Measurements from ENCODE around the gene SLC2A13.
"Not testable (repeated sequence)": the region's sequence is repeated elsewhere in the genome, so short reads cannot be mapped to it uniquely, and the experiment has no call there.

The SLC2A13 gene

DNA sequence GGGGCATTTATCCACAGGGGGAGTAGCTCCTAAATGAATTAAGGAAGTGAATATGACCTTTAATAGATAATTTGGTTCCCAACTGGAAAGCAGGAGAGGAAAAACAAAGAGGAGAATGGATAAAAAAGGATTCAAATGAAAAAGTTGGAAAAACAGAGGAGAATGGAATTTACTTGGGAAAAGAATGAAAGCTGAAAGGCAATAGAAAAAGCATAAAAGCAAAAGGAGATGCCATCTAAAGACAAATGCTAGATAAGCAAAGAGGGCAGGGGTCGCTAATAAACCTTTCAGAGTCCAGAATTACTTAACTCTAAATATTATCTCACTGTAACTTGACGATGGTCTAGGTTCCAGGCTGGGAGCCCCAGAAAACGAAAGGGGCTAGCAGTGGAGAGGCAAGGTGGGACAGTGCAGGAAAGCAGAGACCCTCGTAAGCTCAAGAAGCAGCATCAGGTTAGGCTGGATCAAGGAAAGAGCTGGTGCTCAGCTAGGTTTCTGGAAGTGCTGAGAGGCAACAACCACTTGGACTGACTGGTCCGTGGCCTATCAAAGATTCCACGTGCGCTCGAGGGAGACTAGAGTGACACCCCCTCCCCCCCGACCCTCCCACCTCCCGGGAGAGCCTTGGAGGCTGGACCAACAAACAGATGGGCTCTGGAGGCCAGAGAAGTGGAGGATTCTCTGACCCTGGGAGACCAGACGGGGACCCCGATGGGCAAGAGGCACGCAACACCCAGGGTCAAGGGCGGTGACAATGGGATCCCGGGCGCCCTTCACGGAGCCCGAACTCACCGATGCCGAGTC lies 1.2 kb downstream of the SLC2A13 start:
- no peak for DNase-seq

DNA sequence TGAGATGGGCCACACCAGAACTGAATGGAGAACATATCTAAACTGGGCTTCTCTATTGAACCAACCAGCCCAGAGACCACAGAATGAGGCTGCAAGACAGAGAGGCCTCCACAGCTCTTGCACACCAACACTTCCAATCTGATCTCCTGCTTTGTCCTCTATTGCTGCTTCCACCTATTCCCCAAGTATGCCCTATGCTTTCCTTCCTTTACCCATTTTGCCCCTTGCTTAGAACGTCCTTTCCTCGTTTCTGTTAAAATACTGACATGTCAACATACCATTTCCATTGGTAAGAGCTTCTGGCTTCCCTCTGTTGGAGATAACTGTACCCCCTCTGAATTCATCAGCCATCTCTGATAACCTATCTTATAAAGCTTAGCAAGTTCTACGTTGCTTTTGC lies 2.8 kb downstream of the SLC2A13 start:
- DNase-seq = no peak

DNA sequence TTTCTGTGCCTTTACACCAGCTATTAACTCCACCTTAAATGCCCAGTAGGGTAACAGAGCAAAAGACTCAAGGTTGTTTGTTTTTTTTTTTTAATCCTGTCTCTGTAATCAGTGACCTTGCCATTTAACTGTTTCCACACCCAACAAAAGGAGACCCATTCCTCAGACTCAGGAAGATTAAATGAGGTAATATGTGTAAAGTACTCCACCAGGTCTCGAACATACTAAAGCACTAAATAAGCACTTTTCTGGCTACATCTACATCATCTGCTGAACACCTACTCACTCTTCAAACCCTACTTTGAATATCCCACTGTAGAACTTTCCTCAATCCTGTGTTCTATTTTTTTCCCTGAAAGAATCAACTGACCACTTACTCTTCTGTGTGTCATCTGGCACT lies 4.1 kb downstream of the SLC2A13 start:
- no peak for DNase-seq

GRCh38 chr12:40099423-40099853 lies 6.4 kb downstream of the SLC2A13 start:
- no peak for DNase-seq

DNA sequence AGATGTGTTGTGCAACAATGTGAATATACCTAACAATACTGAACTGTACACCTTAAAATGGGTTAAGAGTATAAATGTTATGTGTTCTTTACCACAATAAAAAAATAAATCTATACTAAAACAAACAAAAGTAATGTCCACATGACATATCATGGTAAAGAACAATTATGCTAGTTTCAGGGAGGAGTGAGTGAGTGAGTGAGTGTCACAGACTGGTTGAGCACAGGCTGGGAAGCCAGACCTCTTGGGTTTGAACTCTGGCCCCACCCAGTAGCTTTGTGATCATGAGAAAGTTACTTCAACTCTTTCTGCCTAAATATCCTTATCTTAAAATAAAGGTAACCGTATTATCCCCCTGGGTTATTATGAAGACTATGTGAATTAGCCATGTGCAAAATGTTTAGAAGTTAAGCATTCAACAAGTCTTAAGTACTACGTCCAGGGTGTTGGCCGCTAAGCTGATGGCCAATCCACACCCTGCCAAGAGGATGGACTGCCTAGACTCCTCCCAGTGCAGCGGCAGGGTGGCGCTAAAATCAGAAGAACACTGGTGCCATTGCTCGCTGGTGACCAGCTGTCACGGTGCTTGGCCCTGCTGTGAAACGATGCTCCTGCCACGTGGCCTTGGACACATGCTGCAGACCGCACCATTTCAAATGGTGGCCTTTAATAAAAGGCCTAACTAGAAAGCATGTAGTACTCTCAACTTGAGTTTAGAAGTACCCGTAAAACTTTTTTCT lies 7.3 kb downstream of the SLC2A13 start:
- no peak for DNase-seq

DNA sequence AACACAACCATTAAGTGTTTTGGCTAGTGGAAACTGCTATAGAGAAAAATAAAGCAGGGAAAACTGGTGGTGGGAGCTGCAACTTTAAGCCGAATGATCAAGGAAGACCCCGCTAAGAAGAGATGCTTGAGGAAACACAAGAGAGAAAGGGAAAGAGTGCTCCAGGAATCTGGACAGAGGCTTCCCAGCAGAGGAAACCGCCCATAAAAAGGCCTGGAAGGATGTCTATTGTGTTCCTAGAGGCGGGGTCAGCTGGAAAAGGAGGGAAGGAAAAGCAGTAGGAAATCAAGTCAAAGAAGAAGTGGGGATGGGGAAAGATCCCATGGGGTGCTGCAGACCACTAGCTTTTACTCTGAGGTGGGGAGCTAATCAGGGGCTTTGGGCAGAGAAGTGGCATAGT lies 12.4 kb downstream of the SLC2A13 start:
- DNase-seq = no peak

DNA sequence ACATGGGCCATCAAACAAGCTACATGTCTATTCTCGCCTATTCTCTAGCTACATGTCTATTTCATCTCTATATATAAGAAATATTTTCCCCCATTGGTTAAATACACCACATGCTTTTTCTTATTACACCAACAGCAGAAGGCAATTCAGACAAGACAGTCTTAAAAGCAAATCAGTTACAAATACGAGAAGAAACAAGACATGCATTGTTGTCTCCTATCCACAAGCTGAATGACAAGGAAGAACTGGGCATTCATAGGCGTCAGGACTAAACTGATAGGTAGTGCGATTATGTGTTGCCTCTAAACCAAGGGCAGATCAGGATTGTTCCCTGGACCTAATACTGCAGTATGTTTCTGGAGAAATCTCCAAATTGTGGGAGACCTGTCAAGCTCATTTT lies 19.4 kb downstream of the SLC2A13 start:
- DNase-seq = no peak

- DNase-seq = no peak
Observed at GRCh38 chr12:40078266-40078665, 27.6 kb downstream of the SLC2A13 start.

DNA sequence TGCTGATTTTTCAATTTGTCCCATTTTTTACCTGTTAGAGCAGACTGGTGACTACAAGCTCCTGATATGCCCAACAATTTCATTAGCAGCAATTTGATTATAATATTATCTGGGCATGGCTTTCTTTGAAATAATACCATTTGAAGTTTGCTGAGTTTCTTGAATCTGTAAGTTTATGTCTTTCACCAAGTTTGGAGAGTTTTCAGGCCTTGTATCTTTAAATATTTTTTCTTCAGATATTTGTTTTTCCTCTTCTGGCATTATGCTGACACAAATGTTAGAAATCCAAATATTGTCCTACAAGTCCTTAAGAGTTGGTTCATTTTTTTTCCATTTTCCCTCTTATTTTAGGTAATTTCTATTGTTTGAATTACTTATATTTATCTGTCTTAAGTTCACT lies 30.4 kb downstream of the SLC2A13 start:
- DNase-seq = no peak

- DNase-seq = no peak
Observed at GRCh38 chr12:40068416-40068815, 37.5 kb downstream of the SLC2A13 start.

- no peak for DNase-seq
Observed at GRCh38 chr12:40065636-40066035, 40.2 kb downstream of the SLC2A13 start.

- DNase-seq = no peak
Observed at GRCh38 chr12:40063414-40063813, 42.5 kb downstream of the SLC2A13 start.

GRCh38 chr12:40058721-40059190 lies 47.1 kb downstream of the SLC2A13 start:
- no peak for DNase-seq

DNA sequence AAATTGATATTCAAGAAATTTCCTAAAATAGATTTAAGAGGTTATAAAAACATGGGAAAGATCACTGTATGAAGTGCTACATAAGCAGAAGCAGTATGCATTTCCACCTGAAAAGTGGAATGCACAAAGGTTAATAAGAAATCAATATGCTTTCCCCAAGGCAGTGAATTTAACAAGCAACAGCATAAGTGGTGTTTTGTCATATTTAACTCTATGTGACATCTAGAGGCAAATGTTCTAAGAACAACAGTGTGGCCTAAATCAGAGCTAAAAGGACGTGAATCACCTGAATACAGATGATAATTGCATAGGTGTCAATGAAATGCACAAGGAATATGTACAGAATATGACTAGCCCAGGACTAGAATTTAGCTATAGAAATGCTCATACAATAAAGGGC lies 49.5 kb downstream of the SLC2A13 start:
- DNase-seq = no peak

- no peak for DNase-seq
Observed at GRCh38 chr12:40055776-40056175, 50.1 kb downstream of the SLC2A13 start.

DNA sequence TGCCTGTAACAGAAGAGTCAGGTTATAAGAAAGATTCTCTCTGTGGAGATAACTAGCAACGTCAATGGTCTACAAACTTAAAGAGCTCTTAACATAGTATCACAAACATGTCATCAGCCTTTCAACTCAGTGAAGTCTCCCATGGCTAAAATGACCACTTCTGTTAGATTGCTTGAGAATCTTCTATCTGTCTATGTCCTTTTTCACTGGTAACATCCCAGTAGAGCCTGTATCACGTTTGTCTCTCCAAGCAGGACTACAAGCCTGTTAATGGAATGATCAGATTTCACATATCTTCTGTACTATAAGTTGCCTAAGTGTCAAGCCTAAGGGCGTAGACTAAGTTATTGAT lies 50.7 kb downstream of the SLC2A13 start:
- DNase-seq = no peak

DNA sequence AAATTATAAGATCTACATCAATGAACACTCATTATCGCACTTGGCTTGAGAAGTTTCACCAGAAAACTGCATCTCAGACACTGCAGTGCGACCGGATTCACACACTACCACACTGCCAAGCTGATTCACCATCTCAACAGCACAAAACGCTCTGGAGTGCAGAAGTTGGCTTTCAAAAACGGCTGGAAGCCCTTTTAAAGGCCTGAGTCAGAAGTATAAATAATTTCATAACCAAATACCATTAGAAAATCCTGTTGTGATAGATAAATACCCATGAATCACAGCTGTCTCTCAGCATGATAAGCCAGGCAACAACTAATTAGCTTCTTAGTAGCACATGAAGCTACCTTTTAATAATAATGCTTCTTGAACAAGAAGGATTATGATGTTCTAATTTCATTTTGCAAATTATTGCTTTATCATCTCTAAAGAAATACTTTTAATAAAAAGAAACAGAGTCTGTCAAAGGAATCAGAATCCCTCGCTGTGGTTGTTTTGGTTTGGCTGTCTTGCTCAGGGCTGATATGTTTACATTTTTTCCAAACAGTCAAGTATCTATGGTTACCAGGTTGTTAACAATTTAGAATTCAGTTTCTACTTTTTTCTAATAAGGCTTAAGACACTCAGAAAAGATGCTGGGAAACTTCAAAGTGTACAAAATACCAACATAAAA lies 51.2 kb downstream of the SLC2A13 start:
- peak; percentile 34 for DNase-seq

DNA sequence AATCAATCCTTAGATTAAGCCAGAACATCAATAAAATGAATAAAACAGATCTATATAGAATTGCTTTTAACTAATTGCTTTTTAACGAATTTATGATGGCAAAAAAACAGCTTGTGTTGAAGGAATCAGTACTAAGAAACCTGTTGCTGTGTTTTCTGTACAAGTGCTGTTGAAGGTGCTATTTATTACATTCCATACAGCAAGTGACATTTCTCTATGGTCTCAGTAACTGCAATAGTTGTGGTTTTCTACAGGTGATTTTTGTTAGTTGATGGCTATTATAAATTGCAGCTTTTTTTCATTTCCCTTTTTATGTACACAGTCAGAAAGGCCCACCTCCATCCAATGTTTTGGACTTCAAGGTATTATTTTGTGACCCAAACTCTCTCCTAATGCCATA lies 56.6 kb downstream of the SLC2A13 start:
- DNase-seq = no peak

DNA sequence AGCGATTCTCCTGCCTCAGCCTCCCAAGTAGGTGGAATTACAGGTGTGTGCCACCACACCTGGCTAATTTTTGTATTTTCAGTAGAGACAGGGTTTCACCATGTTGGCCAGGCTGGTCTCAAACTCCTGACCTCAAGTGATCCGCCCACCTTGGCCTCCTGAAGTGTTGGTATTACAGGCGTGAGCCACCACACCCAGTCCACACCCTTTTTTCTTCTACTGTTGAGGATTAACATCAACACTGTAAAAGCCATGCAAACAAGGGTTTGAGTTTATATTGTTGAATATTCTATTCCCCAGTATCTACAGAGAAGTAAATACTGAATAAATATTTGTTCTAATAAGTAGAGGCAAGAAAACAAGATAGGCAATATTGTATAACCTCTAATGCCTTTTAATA lies 58.9 kb downstream of the SLC2A13 start:
- DNase-seq = not testable (repeated sequence)

DNA sequence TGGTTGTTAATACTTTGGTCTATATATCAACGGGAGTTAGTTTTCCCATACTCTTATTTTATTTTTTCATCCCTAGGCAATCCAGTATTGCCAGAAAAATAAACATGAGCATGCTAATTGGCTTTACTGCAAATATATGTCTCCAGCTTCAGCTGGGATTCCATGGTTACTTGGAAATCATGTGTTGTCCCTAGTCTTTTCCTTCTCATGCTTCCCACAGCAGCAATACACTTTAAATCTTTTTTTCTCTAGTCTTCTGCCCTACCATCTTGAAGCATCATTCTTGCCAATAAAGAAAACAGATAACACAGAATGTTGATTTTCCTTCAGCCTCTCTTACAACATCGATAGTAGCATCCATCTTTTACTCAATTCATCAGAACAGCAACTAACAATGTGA lies 60.2 kb downstream of the SLC2A13 start:
- no peak for DNase-seq

GRCh38 chr12:40044396-40044795 lies 61.5 kb downstream of the SLC2A13 start:
- no peak for DNase-seq

DNA sequence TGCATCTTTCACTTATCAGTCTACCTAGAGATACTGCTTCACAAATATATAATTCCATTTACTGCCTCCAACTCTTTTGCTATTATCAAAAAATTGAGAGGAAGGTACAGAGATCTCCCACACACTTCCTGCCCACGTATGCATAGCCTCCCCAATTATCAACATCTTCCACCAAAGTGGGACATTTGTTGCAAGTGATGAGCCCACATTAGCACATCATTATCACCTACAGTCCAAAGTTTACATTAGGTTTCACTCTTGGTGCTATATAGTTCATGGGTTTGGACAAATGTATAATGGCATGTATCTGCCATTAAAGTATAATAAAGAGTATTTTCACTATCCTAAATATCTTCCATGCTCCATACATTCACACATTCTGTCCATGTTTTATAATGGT lies 66.3 kb downstream of the SLC2A13 start:
- DNase-seq = no peak

GRCh38 chr12:40038619-40039018 lies 67.3 kb downstream of the SLC2A13 start:
- no peak for DNase-seq

GRCh38 chr12:40034712-40035111 lies 71.2 kb downstream of the SLC2A13 start:
- DNase-seq = no peak
